H9 (cell line): ENCODE measurements around the gene RMC1. TPM values are rescaled to one million over a fixed set of nuclear protein-coding genes. Genes with fewer than 3 reads are reported as not detected.

Experiments used
- DNase-seq: peaks from one replicate; pipeline ENCODE4 v3.0.0-alpha.2; 2017
- H2AFZ ChIP-seq: one replicate; pipeline ENCODE4 v1.6.1; 2013; ENCODE audit warnings: mild to moderate bottlenecking, low read length, control low read depth, moderate library complexity
- H2AK5ac ChIP-seq: 2 replicates; pipeline ENCODE4 v1.6.1; 2013; ENCODE audit warnings: low read length, control low read depth, mixed read lengths; ENCODE audit not compliant: insufficient read length
- H2BK120ac ChIP-seq: one replicate; pipeline ENCODE4 v1.6.1; 2013; ENCODE audit warnings: low read depth, mild to moderate bottlenecking, low read length, control low read depth, inconsistent platforms; ENCODE audit not compliant: poor library complexity, severe bottlenecking
- H2BK12ac ChIP-seq: 2 replicates; pipeline ENCODE4 v1.6.1; 2013; ENCODE audit warnings: low read length, control low read depth, mixed read lengths, low read depth; ENCODE audit not compliant: insufficient read length
- H2BK15ac ChIP-seq: 2 replicates; pipeline ENCODE4 v1.6.1; 2013; ENCODE audit warnings: low read depth, low read length, control low read depth
- H2BK20ac ChIP-seq: one replicate; pipeline ENCODE4 v1.6.1; 2013; ENCODE audit warnings: low read depth, mild to moderate bottlenecking, low read length, control low read depth, inconsistent platforms; ENCODE audit not compliant: poor library complexity, severe bottlenecking
- H2BK5ac ChIP-seq: 2 replicates; pipeline ENCODE4 v1.6.1; 2013; ENCODE audit warnings: low read length, control low read depth, mixed read lengths; ENCODE audit not compliant: insufficient read length
- H3K14ac ChIP-seq: 2 replicates; pipeline ENCODE4 v1.6.1; 2013; ENCODE audit warnings: low read length, control low read depth; ENCODE audit not compliant: insufficient read depth
- H3K18ac ChIP-seq: 2 replicates; pipeline ENCODE4 v1.6.1; 2013; ENCODE audit warnings: low read depth, mild to moderate bottlenecking, mixed read lengths, low read length, control low read depth; ENCODE audit not compliant: insufficient read length
- H3K23ac ChIP-seq: 2 replicates; pipeline ENCODE4 v1.6.1; 2013; ENCODE audit warnings: low read length, control low read depth, mixed read lengths, low read depth; ENCODE audit not compliant: insufficient read length
- H3K23me2 ChIP-seq: 2 replicates; pipeline ENCODE4 v1.6.1; 2013; ENCODE audit warnings: low read depth, mild to moderate bottlenecking, mixed read lengths, low read length, control low read depth; ENCODE audit not compliant: insufficient read length, poor library complexity, severe bottlenecking
- H3K27ac ChIP-seq: 2 replicates; pipeline ENCODE4 v1.5.1; 2013; ENCODE audit warnings: low read length, control low read depth, mixed read lengths, low read depth; ENCODE audit not compliant: insufficient read length
- H3K27me3 ChIP-seq: 2 replicates; pipeline ENCODE4 v1.6.1; 2013; ENCODE audit warnings: low read length, control low read depth, inconsistent platforms; ENCODE audit not compliant: insufficient read depth
- H3K4ac ChIP-seq: 2 replicates; pipeline ENCODE4 v1.6.1; 2013; ENCODE audit warnings: low read depth, mild to moderate bottlenecking, control low read depth, inconsistent platforms, low read length, moderate library complexity
- H3K4me1 ChIP-seq: 2 replicates; pipeline ENCODE4 v1.6.1; 2013; ENCODE audit warnings: low read length, control low read depth, inconsistent platforms; ENCODE audit not compliant: insufficient read depth
- H3K4me2 ChIP-seq: 2 replicates; pipeline ENCODE4 v1.6.1; 2013; ENCODE audit warnings: low read length, control low read depth, mixed read lengths; ENCODE audit not compliant: insufficient read length, insufficient read depth
- H3K56ac ChIP-seq: 2 replicates; pipeline ENCODE4 v1.6.1; 2013; ENCODE audit warnings: low read depth, mild to moderate bottlenecking, mixed read lengths, low read length, control low read depth; ENCODE audit not compliant: insufficient read length
- H3K79me1 ChIP-seq: 2 replicates; pipeline ENCODE4 v1.6.1; 2013; ENCODE audit warnings: low read depth, mild to moderate bottlenecking, moderate library complexity, low read length, control low read depth, inconsistent platforms; ENCODE audit not compliant: insufficient read depth, poor library complexity, severe bottlenecking
- H3K79me2 ChIP-seq: 2 replicates; pipeline ENCODE4 v1.6.1; 2013; ENCODE audit warnings: low read length, control low read depth, inconsistent platforms; ENCODE audit not compliant: insufficient read depth
- H3K9ac ChIP-seq: 2 replicates; pipeline ENCODE4 v1.6.1; 2013; ENCODE audit warnings: low read length, control low read depth, mixed read lengths; ENCODE audit not compliant: insufficient read length; ENCODE audit errors: extremely low read depth
- H3K9me3 ChIP-seq: one replicate; pipeline ENCODE4 v1.6.1; 2013; ENCODE audit warnings: low read depth, low read length, inconsistent platforms; ENCODE audit not compliant: control insufficient read depth
- H3T11ph ChIP-seq: one replicate; pipeline ENCODE4 v1.6.1; 2013; ENCODE audit warnings: mild to moderate bottlenecking, low read length, control low read depth, inconsistent platforms
- H4K20me1 ChIP-seq: one replicate; pipeline ENCODE4 v1.6.1; 2013; ENCODE audit not compliant: control insufficient read depth, insufficient read length, insufficient read depth
- H4K5ac ChIP-seq: 2 replicates; pipeline ENCODE4 v1.6.1; 2013; ENCODE audit warnings: low read depth, mild to moderate bottlenecking, mixed read lengths, low read length, control low read depth; ENCODE audit not compliant: insufficient read length
- H4K8ac ChIP-seq: replicated peaks from 2 replicates; pipeline ENCODE4 v1.6.1; 2013; ENCODE audit warnings: low read length, control low read depth, mixed read lengths, low read depth; ENCODE audit not compliant: insufficient read length
- H4K91ac ChIP-seq: 2 replicates; pipeline ENCODE4 v1.6.1; 2013; ENCODE audit warnings: low read depth, mild to moderate bottlenecking, moderate library complexity, mixed read lengths, low read length, control low read depth; ENCODE audit not compliant: insufficient read length
- H3K27ac Mint-ChIP-seq, 3 experiments: 2 replicates in 2 of 3; 3 replicates in 1 of 3; pipeline ENCODE4 v1.8.0; 2020 to 2021; ENCODE audit warnings: mixed read lengths in 3 of 3, mild to moderate bottlenecking in 1 of 3, moderate library complexity in 1 of 3
- H3K27me3 Mint-ChIP-seq: 2 replicates; pipeline ENCODE4 v1.8.0; 2021; ENCODE audit warnings: low read depth, mild to moderate bottlenecking, moderate library complexity, mixed read lengths
- H3K36me3 Mint-ChIP-seq, 3 experiments: 2 replicates in 2 of 3; 3 replicates in 1 of 3; pipeline ENCODE4 v1.8.0; 2020 to 2021; ENCODE audit warnings: low read depth in 3 of 3, mixed read lengths in 3 of 3; ENCODE audit not compliant: insufficient read depth in 1 of 3
- H3K4me1 Mint-ChIP-seq, 2 experiments: 2 replicates each; pipeline ENCODE4 v1.8.0; 2020; ENCODE audit warnings: mixed read lengths in 2 of 2
- H3K4me3 Mint-ChIP-seq, 2 experiments: 2 replicates in 1 of 2; 3 replicates in 1 of 2; pipeline ENCODE4 v1.8.0; 2020 to 2021; ENCODE audit warnings: mild to moderate bottlenecking in 2 of 2, mixed read lengths in 2 of 2, moderate library complexity in 1 of 2
- H3K9me3 Mint-ChIP-seq, 2 experiments: 2 replicates in 1 of 2; 3 replicates in 1 of 2; pipeline ENCODE4 v1.8.0; 2020; ENCODE audit warnings: mild to moderate bottlenecking in 2 of 2, mixed read lengths in 2 of 2, moderate library complexity in 1 of 2
- CTCF ChIP-seq: fragments of 200-600 bp; sonication (generic); conservative IDR thresholded peaks from 3 replicates; pipeline ENCODE4 v1.8.0; 2021; ENCODE audit warnings: antibody characterized with exemption, mild to moderate bottlenecking
- WGBS: extraction: QIAGEN DNeasy Blood & Tissue Kit; methylation state at CpG from one replicate; pipeline ENCODE4 v1.1.7; 2013; ENCODE audit warnings: missing lambda C conversion rate, low lambda C conversion rate, mixed read lengths; ENCODE audit not compliant: insufficient read length; ENCODE audit errors: extremely low coverage; 5-methylcytosine and 5-hydroxymethylcytosine counted together
- total RNA-seq: library from RNA; stranded (reverse); gene quantifications from 2 replicates; pipeline ENCODE4 v1.2.1, GENCODE V29; 2021

RMC1 gene
- total RNA-seq, 1 experiment from 2014 or later = 21.3 TPM

DNA sequence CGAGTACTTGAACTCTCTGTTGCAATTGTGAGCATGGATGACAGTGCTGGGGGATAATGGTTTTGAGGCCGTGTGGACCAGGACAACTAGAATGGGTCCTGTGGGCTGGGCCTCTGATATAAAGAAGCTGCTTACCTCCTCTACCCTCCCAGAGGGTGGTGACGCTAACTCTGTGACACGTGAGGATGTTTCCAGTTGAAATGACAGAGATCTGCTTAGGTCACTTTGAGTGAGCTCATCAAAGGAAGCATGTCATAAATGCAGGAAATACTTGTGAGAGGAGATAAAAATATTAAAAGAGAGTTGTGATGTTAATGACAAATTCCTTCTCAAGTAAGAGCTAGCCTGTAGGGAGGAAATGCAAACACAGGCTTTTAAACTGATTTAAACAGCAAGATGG lies 16.4 kb downstream of the RMC1 start:
- Histone ChIP-seq H3K23me2 (no peaks in the 10 kb centered on the region), H3K4me1 (no peaks in the 10 kb centered on the region), H2BK5ac (no peak overlapping the region), H3K4me2 (no peak overlapping the region), H2BK20ac (no peak overlapping the region), H2AFZ (no peak overlapping the region), H3K27me3 (no peaks in the 10 kb centered on the region), H4K20me1 (no peaks in the 10 kb centered on the region), H3K27ac (no peak overlapping the region), H3T11ph (no peak overlapping the region), H3K9me3 (no peaks in the 10 kb centered on the region), H4K5ac (no peak overlapping the region), H2BK12ac (no peak overlapping the region), H3K79me2 (no peaks in the 10 kb centered on the region), H2AK5ac (no peak overlapping the region), H4K8ac (no peak overlapping the region), H4K91ac (no peak overlapping the region), H2BK15ac (no peak overlapping the region), H2BK120ac (no peak overlapping the region), H3K56ac (no peak overlapping the region), H3K79me1 (no peaks in the 10 kb centered on the region), H3K18ac (no peak overlapping the region), H3K4ac (no peak overlapping the region), H3K14ac (no peak overlapping the region), H3K23ac (no peak overlapping the region), H3K9ac (no peak overlapping the region)
- peaks cover 14 to 76% (median 54%) of the 10 kb centered on the region in 3 experiments; a peak in 6 of 7 replicates for H3K36me3 Mint-ChIP-seq
- no peak for DNase-seq
- no peak overlapping the region for H3K27ac Mint-ChIP-seq
- H3K9me3 Mint-ChIP-seq = no peaks in the 10 kb centered on the region
- no peak for TF ChIP-seq CTCF
- WGBS = no CpG with 5 or more reads among the region's 4 CpGs
- no peak overlapping the region for H3K4me3 Mint-ChIP-seq
- peaks cover 3 to 5% of the 10 kb centered on the region in 2 experiments; a peak in 1 of 4 replicates for H3K4me1 Mint-ChIP-seq
- H3K27me3 Mint-ChIP-seq = no peaks in the 10 kb centered on the region
